GM12801 (cell line): Measurements from ENCODE around the gene ABRACL.

ENCODE experiments used
- CTCF ChIP-seq: IDR thresholded peaks from one replicate; pipeline ENCODE4 v1.5.1; 2011; ENCODE audit warnings: control low read depth; ENCODE audit not compliant: insufficient read length; ENCODE audit errors: extremely low read depth

Gene ABRACL

GRCh38 chr6:139091826-139092225, 63.3 kb downstream of the ABRACL start:
- no peak for TF ChIP-seq CTCF
